ENCODE results near the gene ACP5.

- TF ChIP-seq POLR2AphosphoS5 (IDR thresholded peaks at IDR 0.05; ENCODE audit: low read depth) (no peak), CTCF (IDR thresholded peaks at IDR 0.05; ENCODE audit: insufficient read depth, low read length) (no peak)
Observed at GRCh38 chr19:11534538-11534937, 42.9 kb downstream of the ACP5 start.

Data from HL-60 (cell line).